IMR-90 (cell line): ENCODE results near the gene PPP1R10. TPM values are rescaled to one million over a fixed set of nuclear protein-coding genes. Genes with fewer than 3 reads are reported as not detected.
A peak's percentile ranks its signal among the peaks of the same experiment; 100 is the strongest.

Experiments
- ATAC-seq: fragments of 200-7000 bp; cut with Tn5 transposase; 2 replicates; pipeline ENCODE4 v1.9.1; 2020; ENCODE audit warnings: low read depth, mild to moderate bottlenecking, moderate library complexity
- BruUV-seq: library from RNA; stranded (reverse); fragments of 400-500 nt; replicated peaks from 2 replicates; lab custom pipeline; 2021; lab: Mats Ljungman, UMichigan
- CTCF ChIA-PET: fragments of 300-600 bp; formaldehyde crosslinking; extraction: SDS; loops from one replicate; lab custom pipeline; 2021; ENCODE audit warnings: antibody characterized with exemption; lab: Yijun Ruan, JAX
- POLR2A ChIA-PET: fragments of 300-600 bp; sonication (Branson Sonifier 250); formaldehyde crosslinking; loops from one replicate; lab custom pipeline; 2022; ENCODE audit warnings: antibody characterized with exemption; ENCODE audit not compliant: unreplicated experiment; lab: Charles Lee
- DNase-seq: peaks from one replicate; pipeline ENCODE4 v3.0.0; 2013
- H2AFZ ChIP-seq: replicated peaks from 2 replicates; pipeline ENCODE3; 2013; ENCODE audit warnings: low read length, mild to moderate bottlenecking; ENCODE audit not compliant: poor library complexity
- H2AK5ac ChIP-seq: 2 replicates; pipeline ENCODE4 v1.6.1; 2013; ENCODE audit warnings: low read depth, low read length, inconsistent platforms
- H2AK9ac ChIP-seq: replicated peaks from 2 replicates; pipeline ENCODE3; 2013; ENCODE audit warnings: mild to moderate bottlenecking, low read depth, low read length, moderate library complexity; ENCODE audit not compliant: poor library complexity
- H2BK120ac ChIP-seq: 2 replicates; pipeline ENCODE4 v1.6.1; 2013; ENCODE audit warnings: low read depth, low read length, inconsistent platforms
- H2BK15ac ChIP-seq: 3 replicates; pipeline ENCODE4 v1.6.1; 2013; ENCODE audit warnings: low read depth, low read length, inconsistent platforms
- H2BK20ac ChIP-seq: 2 replicates; pipeline ENCODE4 v1.6.1; 2013; ENCODE audit warnings: low read depth, mild to moderate bottlenecking, inconsistent platforms, low read length, moderate library complexity
- H2BK5ac ChIP-seq: 2 replicates; pipeline ENCODE4 v1.6.1; 2013; ENCODE audit warnings: mild to moderate bottlenecking, low read depth, low read length, inconsistent platforms; ENCODE audit not compliant: poor library complexity, severe bottlenecking
- H3K14ac ChIP-seq: replicated peaks from 2 replicates; pipeline ENCODE4 v1.6.1; 2013; ENCODE audit warnings: low read depth, low read length, inconsistent platforms
- H3K18ac ChIP-seq: 2 replicates; pipeline ENCODE4 v1.6.1; 2013; ENCODE audit warnings: low read depth, low read length, control low read depth
- H3K23ac ChIP-seq: 2 replicates; pipeline ENCODE4 v1.6.1; 2013; ENCODE audit warnings: low read depth, low read length, inconsistent platforms
- H3K27ac ChIP-seq: 2 replicates; pipeline ENCODE4 v1.5.1; 2013; ENCODE audit warnings: mild to moderate bottlenecking, control low read depth, low read length; ENCODE audit not compliant: insufficient read depth
- H3K27me3 ChIP-seq: 2 replicates; pipeline ENCODE4 v1.6.1; 2013; ENCODE audit warnings: low read length; ENCODE audit not compliant: control insufficient read depth, insufficient read depth
- H3K36me3 ChIP-seq: 2 replicates; pipeline ENCODE4 v1.6.1; 2013; ENCODE audit warnings: low read length, mixed read lengths; ENCODE audit not compliant: control insufficient read depth, insufficient read depth
- H3K4ac ChIP-seq: 2 replicates; pipeline ENCODE4 v1.6.1; 2013; ENCODE audit warnings: low read depth, low read length, inconsistent platforms
- H3K4me1 ChIP-seq: 2 replicates; pipeline ENCODE4 v1.6.1; 2013; ENCODE audit warnings: low read length, mixed read lengths; ENCODE audit not compliant: control insufficient read depth, insufficient read depth
- H3K4me2 ChIP-seq: 2 replicates; pipeline ENCODE4 v1.6.1; 2013; ENCODE audit warnings: low read depth, mild to moderate bottlenecking, control low read depth, low read length, moderate library complexity
- H3K4me3 ChIP-seq: 2 replicates; pipeline ENCODE4 v1.5.1; 2013; ENCODE audit warnings: low read depth, mild to moderate bottlenecking, control low read depth, low read length, moderate library complexity; ENCODE audit not compliant: insufficient read depth
- H3K56ac ChIP-seq: 2 replicates; pipeline ENCODE4 v1.6.1; 2013; ENCODE audit warnings: low read length, inconsistent platforms; ENCODE audit not compliant: insufficient read depth; ENCODE audit errors: extremely low read depth
- H3K79me1 ChIP-seq, 2 experiments: 2 replicates each; pipeline ENCODE4 v1.6.1; 2013; ENCODE audit warnings: low read length in 2 of 2, inconsistent platforms in 1 of 2, low read depth in 1 of 2
- H3K9ac ChIP-seq: 2 replicates; pipeline ENCODE4 v1.6.1; 2013; ENCODE audit warnings: low read depth, low read length, control low read depth
- H3K9me1 ChIP-seq: 2 replicates; pipeline ENCODE4 v1.6.1; 2013; ENCODE audit warnings: low read length, inconsistent platforms; ENCODE audit not compliant: insufficient read depth
- H3K9me3 ChIP-seq: 2 replicates; pipeline ENCODE4 v1.6.1; 2013; ENCODE audit warnings: low read length; ENCODE audit not compliant: control insufficient read depth, insufficient read depth
- H4K20me1 ChIP-seq: 2 replicates; pipeline ENCODE4 v1.6.1; 2013; ENCODE audit warnings: low read length, inconsistent platforms; ENCODE audit not compliant: insufficient read depth
- H4K5ac ChIP-seq: 2 replicates; pipeline ENCODE4 v1.6.1; 2013; ENCODE audit warnings: mild to moderate bottlenecking, low read depth, low read length, control low read depth
- H4K8ac ChIP-seq, 2 experiments: 2 replicates each; pipeline ENCODE4 v1.6.1; 2013; ENCODE audit warnings: low read depth in 2 of 2, low read length in 2 of 2, control low read depth in 1 of 2, inconsistent platforms in 1 of 2
- H4K91ac ChIP-seq: 2 replicates; pipeline ENCODE4 v1.6.1; 2013; ENCODE audit warnings: low read depth, low read length, inconsistent platforms; ENCODE audit not compliant: insufficient read depth
- BHLHE40 ChIP-seq: fragments of 150-350 bp; IDR thresholded peaks from 2 replicates; pipeline ENCODE4 v1.6.1; 2016; ENCODE audit warnings: mild to moderate bottlenecking, low read depth, low read length
- CEBPB ChIP-seq: IDR thresholded peaks from 2 replicates; pipeline ENCODE4 v1.6.1; 2012; ENCODE audit warnings: low read depth, low read length, improper control_type of control experiment
- CHD1 ChIP-seq: IDR thresholded peaks from 2 replicates; pipeline ENCODE4 v1.6.1; 2012; ENCODE audit warnings: low read depth, low read length, improper control_type of control experiment
- FOS ChIP-seq: fragments of 150-350 bp; IDR thresholded peaks from 2 replicates; pipeline ENCODE4 v1.6.1; 2016; ENCODE audit warnings: low read depth, low read length
- MAFK ChIP-seq: IDR thresholded peaks from 2 replicates; pipeline ENCODE4 v1.6.1; 2012; ENCODE audit warnings: low read depth, low read length, improper control_type of control experiment
- MAZ ChIP-seq: IDR thresholded peaks from 2 replicates; pipeline ENCODE4 v1.6.1; 2012; ENCODE audit warnings: low read depth, mild to moderate bottlenecking, low read length, improper control_type of control experiment, moderate library complexity, borderline replicate concordance
- MXI1 ChIP-seq: IDR thresholded peaks from 2 replicates; pipeline ENCODE4 v1.6.1; 2012; ENCODE audit warnings: low read depth, mild to moderate bottlenecking, low read length, moderate library complexity, borderline replicate concordance
- NFE2L2 ChIP-seq: fragments of 150-350 bp; IDR thresholded peaks from 2 replicates; pipeline ENCODE4 v1.6.1; 2016; ENCODE audit warnings: low read depth, mild to moderate bottlenecking, low read length
- RAD21 ChIP-seq: IDR thresholded peaks from 2 replicates; pipeline ENCODE4 v1.6.1; 2012; ENCODE audit warnings: low read length, improper control_type of control experiment
- RCOR1 ChIP-seq: IDR thresholded peaks from 2 replicates; pipeline ENCODE4 v1.6.1; 2012; ENCODE audit warnings: mild to moderate bottlenecking, low read length, improper control_type of control experiment; ENCODE audit not compliant: insufficient replicate concordance
- RFX5 ChIP-seq: IDR thresholded peaks from 2 replicates; pipeline ENCODE4 v1.8.0; 2012; ENCODE audit warnings: low read depth, mild to moderate bottlenecking, low read length, moderate library complexity
- SMC3 ChIP-seq: fragments of 150-350 bp; IDR thresholded peaks from 2 replicates; pipeline ENCODE4 v1.6.1; 2016; ENCODE audit warnings: low read depth, mild to moderate bottlenecking, antibody characterized with exemption, low read length, moderate library complexity
- WGBS, 2 experiments: methylation state at CpG; one replicate each; pipeline versions ENCODE4 v1.1.5 to v1.1.7; 2013; ENCODE audit warnings: missing lambda C conversion rate in 2 of 2; ENCODE audit not compliant: insufficient read length in 1 of 2; ENCODE audit errors: extremely low coverage in 2 of 2; 5-methylcytosine and 5-hydroxymethylcytosine counted together
- dilution Hi-C: fragments of 300-500 bp; cut with HindIII; formaldehyde crosslinking; loops from one replicate; pipeline ENCODE4 v1.14.3; 2018; ENCODE audit warnings: low sequenced_read_pairs; ENCODE audit not compliant: unreplicated experiment
- in situ Hi-C: fragments of 300-500 bp; cut with MboI; formaldehyde crosslinking; loops from 3 replicates; pipeline ENCODE4 v1.14.3; 2019; ENCODE audit warnings: low sequenced_read_pairs, inconsistent platforms, mixed read lengths
- intact Hi-C: fragments of 100-400 bp; cut with micrococcal nuclease; formaldehyde crosslinking; loops from 2 replicates; pipeline ENCODE4 v1.10.0; 2022
- polyA plus RNA-seq, 3 experiments: library from polyadenylated mRNA; depleted of rRNA; stranded (reverse); fragments of >200 nt; gene quantifications; 2 replicates each; pipeline ENCODE4 v1.2.3, GENCODE V29; 2012; ENCODE audit warnings: low replicate concordance in 1 of 3
- total RNA-seq: library from RNA; depleted of rRNA; stranded (reverse); fragments of >200 nt; gene quantifications from 2 replicates; pipeline ENCODE4 v1.2.3, GENCODE V29; 2012
- TF ChIP-seq, protein P1 (sequence below): conservative IDR thresholded peaks from 2 replicates; pipeline ENCODE4 v1.5.1; 2012; ENCODE audit warnings: mild to moderate bottlenecking, low read depth, low read length, improper control_type of control experiment
- TF ChIP-seq, protein P2 (sequence below): fragments of 150-350 bp; IDR thresholded peaks from 2 replicates; pipeline ENCODE4 v1.6.1; 2017; ENCODE audit warnings: mild to moderate bottlenecking, antibody characterized with exemption, low read length, low read depth

PPP1R10 gene
- total and polyA plus RNA-seq, 2 of the 4 experiments (the other 2 are of a cell fraction): 18.8 to 21.2 TPM

DNA sequence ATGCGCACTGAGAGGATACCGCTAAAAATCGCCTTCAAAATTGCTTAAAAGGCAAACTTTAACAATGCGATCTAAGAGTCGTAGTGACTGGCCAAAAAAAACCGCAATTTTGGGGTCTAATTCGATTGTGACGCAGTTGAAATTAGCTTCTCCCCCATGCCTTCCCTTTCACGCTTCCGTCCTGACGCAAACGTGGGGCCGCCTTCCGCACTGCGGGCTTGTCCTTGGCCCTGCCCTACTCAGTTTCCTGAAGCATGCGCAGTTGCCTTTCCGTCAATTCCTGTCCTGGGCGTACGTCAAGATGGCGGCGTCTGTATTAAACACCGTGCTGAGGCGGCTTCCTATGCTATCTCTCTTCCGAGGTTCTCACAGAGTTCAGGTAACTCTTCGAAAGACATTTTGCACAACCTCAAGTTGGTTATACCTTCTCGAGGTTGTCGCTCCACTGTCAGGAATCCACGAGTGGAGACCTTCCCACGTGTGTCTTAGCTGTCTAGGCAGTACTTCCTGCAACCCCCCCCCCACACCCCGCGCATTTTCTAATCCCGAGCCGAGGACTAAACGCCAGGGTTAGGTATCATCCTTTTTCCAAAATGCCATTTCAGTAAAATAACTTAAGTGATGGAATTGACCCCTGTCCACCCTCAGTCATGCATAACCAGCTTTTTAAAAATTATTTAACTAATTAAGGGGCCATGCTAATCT lies 674 bp upstream of the PPP1R10 start, which contains the start of gene MRPS18B:
MRPS18B (plus strand) TSS at position 276 of the 705 bp plus-strand sequence; CDS start at position 302, 26 bp downstream.
- ChIA-PET CTCF (interaction anchor here (0.7 to 1.4 kb wide), 2 partner anchors 36 to 55 kb away, joined by 3 to 4 read pairs; partner anchors contain the start of gene DHX16), POLR2A (interaction anchor here (0.6 to 1.0 kb wide), 2 partner anchors 8 to 47 kb away, joined by 4 to 5 read pairs; partner anchors contain the start of gene ATAT1)
- Histone ChIP-seq H2AK9ac (peak within 1 kb of the TSS; percentile 100), H3K79me1 (peaks cover 20 to 48% of the 10 kb centered on the region in 2 experiments), H2BK5ac (peak within 1 kb of the TSS; percentile 92), H3K4me3 (peak within 1 kb of the TSS; percentile 73), H4K91ac (peak within 1 kb of the TSS; percentile 99), H3K27ac (peak within 1 kb of the TSS; percentile 91), H2BK15ac (peak within 1 kb of the TSS; percentile 88), H2BK120ac (peak within 1 kb of the TSS; percentile 96), H3K18ac (peak within 1 kb of the TSS; percentile 91), H3K27me3 (no peaks in the 10 kb centered on the region), H4K5ac (peak within 1 kb of the TSS; percentile 97), H3K4me2 (peak within 1 kb of the TSS; percentile 96), H3K36me3 (peaks cover 19% of the 10 kb centered on the region), H3K56ac (peak within 1 kb of the TSS; percentile 100), H3K9ac (peak within 1 kb of the TSS; percentile 99), H3K4me1 (peaks cover 6% of the 10 kb centered on the region), H3K4ac (peak within 1 kb of the TSS; percentile 99), H3K14ac (peak within 1 kb of the TSS; percentile 99), H3K9me3 (no peaks in the 10 kb centered on the region), H2AFZ (peak within 1 kb of the TSS; percentile 90), H3K9me1 (peaks cover 5% of the 10 kb centered on the region), H4K20me1 (peaks cover 25% of the 10 kb centered on the region), H2AK5ac (peak within 1 kb of the TSS; percentile 99), H4K8ac (peak within 1 kb of the TSS; percentile 87 to 100), H3K23ac (peak within 1 kb of the TSS; percentile 99), H2BK20ac (peak within 1 kb of the TSS; percentile 96)
- dilution Hi-C loops: no loop called here
- in situ Hi-C loops: no loop called here
- ATAC-seq (peak; percentile 83), DNase-seq (peak; percentile 98)
- 0% methylated on average over 26 of the region's 34 CpGs; no CpG with 5 or more reads in 1 of the 2 experiments for WGBS, 2 experiments
- intact Hi-C loops: loop anchor here (1.0 to 2.0 kb wide), 2 partner anchors 9 to 103 kb away; partner anchors contain the start of genes ATAT1 and TUBB
- BruUV-seq: TSS peak; percentile 91
- no peak for TF ChIP-seq NFE2L2
- TF ChIP-seq FOS: no peak
- TF ChIP-seq, protein P1, sequence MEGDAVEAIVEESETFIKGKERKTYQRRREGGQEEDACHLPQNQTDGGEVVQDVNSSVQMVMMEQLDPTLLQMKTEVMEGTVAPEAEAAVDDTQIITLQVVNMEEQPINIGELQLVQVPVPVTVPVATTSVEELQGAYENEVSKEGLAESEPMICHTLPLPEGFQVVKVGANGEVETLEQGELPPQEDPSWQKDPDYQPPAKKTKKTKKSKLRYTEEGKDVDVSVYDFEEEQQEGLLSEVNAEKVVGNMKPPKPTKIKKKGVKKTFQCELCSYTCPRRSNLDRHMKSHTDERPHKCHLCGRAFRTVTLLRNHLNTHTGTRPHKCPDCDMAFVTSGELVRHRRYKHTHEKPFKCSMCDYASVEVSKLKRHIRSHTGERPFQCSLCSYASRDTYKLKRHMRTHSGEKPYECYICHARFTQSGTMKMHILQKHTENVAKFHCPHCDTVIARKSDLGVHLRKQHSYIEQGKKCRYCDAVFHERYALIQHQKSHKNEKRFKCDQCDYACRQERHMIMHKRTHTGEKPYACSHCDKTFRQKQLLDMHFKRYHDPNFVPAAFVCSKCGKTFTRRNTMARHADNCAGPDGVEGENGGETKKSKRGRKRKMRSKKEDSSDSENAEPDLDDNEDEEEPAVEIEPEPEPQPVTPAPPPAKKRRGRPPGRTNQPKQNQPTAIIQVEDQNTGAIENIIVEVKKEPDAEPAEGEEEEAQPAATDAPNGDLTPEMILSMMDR: no peak
- TF ChIP-seq MAZ: peak; percentile 25; the same call in 1 of the 2 replicates
- no peak for TF ChIP-seq BHLHE40
- TF ChIP-seq CEBPB: peak; percentile 75
- TF ChIP-seq RAD21: no peak
- peak; percentile 99 for TF ChIP-seq MXI1
- TF ChIP-seq SMC3: no peak
- TF ChIP-seq RCOR1: no peak
- TF ChIP-seq MAFK: peak; percentile 31; the same call in 1 of the 2 replicates
- no peak for TF ChIP-seq CHD1
- TF ChIP-seq, protein P2, sequence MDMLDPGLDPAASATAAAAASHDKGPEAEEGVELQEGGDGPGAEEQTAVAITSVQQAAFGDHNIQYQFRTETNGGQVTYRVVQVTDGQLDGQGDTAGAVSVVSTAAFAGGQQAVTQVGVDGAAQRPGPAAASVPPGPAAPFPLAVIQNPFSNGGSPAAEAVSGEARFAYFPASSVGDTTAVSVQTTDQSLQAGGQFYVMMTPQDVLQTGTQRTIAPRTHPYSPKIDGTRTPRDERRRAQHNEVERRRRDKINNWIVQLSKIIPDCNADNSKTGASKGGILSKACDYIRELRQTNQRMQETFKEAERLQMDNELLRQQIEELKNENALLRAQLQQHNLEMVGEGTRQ: no peak; the same call in 1 of the 2 replicates
- TF ChIP-seq RFX5: no peak
